Measurements from ENCODE around the gene POLE4.

POLE4 gene

DNA sequence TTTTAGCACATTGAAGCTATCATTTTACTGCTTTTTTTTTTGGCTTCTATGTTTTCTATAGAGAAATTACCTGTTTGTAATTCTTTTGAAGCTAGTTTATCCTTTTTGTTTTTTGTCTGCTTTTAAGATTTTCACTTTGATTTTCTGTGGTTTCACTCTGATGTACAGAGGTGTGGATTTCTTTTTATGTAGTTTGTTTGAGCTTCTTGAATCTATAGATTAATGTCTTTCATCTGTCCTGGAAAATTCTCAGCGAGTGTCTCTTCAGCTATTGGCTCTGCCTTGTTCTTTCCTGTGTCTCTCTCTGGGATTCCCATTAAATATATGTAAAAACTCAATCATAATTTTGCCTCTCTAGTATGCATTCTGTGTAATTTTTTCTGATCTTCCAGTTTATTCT, 8.4 kb downstream of the POLE4 start:
- DNase-seq (ENCODE audit: low read depth): no peak
- TF ChIP-seq, protein P1, sequence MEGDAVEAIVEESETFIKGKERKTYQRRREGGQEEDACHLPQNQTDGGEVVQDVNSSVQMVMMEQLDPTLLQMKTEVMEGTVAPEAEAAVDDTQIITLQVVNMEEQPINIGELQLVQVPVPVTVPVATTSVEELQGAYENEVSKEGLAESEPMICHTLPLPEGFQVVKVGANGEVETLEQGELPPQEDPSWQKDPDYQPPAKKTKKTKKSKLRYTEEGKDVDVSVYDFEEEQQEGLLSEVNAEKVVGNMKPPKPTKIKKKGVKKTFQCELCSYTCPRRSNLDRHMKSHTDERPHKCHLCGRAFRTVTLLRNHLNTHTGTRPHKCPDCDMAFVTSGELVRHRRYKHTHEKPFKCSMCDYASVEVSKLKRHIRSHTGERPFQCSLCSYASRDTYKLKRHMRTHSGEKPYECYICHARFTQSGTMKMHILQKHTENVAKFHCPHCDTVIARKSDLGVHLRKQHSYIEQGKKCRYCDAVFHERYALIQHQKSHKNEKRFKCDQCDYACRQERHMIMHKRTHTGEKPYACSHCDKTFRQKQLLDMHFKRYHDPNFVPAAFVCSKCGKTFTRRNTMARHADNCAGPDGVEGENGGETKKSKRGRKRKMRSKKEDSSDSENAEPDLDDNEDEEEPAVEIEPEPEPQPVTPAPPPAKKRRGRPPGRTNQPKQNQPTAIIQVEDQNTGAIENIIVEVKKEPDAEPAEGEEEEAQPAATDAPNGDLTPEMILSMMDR (conservative IDR thresholded peaks at IDR 0.05; ENCODE audit: low read depth, low read length): no peak
- no peak overlapping the region for H3K4me3 ChIP-seq (ENCODE audit: low read length)

DNA sequence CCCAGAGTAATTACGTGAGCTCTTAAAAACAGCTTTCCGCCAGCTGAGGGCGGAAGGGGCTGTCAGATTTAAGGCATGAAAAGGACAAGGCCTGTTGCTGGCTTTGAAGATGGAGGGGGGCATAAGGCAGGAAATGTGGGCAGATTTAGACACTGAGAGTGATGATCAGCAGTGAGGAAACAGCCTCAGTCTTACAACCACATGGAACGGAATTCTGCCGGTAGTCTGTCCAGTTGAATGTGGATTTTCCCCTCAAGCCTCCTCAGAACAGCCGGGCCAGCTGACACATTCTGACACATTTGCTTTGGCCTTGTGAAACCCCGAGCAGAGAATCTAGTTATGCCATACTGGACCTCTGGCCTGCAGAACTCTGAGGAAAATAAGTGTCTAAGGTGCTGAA, 16.6 kb downstream of the POLE4 start:
- TF ChIP-seq, protein P1 (conservative IDR thresholded peaks at IDR 0.05; ENCODE audit: low read depth, low read length): no peak
- DNase-seq (ENCODE audit: low read depth): no peak
- no peak overlapping the region for H3K4me3 ChIP-seq (ENCODE audit: low read length)

DNA sequence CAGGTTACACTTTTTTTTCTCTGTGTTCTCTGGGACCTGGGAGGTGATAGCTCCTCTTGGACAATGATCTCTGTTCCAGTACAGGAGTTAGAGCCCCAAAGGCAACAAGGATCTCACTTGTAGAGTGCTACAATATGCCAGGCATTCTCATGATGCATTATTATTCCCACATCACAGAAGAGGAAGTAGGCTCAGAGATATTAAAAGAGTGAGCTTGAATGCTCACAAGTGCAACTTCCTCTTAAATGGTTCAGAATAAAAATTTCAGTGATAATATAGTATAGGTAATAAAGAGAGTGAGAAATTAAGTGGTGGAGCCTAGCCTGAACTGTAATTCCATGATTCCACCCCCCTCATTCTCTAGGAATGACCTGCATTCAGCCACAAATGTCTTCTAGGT, 21.4 kb downstream of the POLE4 start:
- DNase-seq (ENCODE audit: low read depth): no peak
- no peak overlapping the region for H3K4me3 ChIP-seq (ENCODE audit: low read length)
- TF ChIP-seq, protein P1 (conservative IDR thresholded peaks at IDR 0.05; ENCODE audit: low read depth, low read length): no peak

DNA sequence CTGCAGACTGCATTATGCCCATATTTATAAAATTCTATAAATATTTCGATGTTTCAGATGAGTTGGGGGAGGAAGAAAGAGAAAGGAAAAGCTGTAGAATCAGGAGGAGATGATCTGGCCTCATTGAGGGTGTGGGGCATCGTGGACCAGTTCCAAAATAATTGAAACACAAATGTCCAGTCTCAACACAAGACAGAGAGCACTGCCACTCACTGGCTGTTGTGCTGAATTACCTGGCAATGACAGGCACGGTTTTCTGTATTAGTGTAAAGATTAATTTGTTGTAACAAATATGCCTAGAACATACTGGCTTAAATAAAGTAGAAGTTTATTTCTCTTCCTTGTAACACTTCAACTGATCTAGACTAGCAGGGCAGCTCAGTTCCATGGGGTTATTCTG, 24.1 kb downstream of the POLE4 start:
- H3K4me3 ChIP-seq (ENCODE audit: low read length): no peak overlapping the region
- no peak for DNase-seq (ENCODE audit: low read depth)
- TF ChIP-seq, protein P1 (conservative IDR thresholded peaks at IDR 0.05; ENCODE audit: low read depth, low read length): peak; percentile 35

DNA sequence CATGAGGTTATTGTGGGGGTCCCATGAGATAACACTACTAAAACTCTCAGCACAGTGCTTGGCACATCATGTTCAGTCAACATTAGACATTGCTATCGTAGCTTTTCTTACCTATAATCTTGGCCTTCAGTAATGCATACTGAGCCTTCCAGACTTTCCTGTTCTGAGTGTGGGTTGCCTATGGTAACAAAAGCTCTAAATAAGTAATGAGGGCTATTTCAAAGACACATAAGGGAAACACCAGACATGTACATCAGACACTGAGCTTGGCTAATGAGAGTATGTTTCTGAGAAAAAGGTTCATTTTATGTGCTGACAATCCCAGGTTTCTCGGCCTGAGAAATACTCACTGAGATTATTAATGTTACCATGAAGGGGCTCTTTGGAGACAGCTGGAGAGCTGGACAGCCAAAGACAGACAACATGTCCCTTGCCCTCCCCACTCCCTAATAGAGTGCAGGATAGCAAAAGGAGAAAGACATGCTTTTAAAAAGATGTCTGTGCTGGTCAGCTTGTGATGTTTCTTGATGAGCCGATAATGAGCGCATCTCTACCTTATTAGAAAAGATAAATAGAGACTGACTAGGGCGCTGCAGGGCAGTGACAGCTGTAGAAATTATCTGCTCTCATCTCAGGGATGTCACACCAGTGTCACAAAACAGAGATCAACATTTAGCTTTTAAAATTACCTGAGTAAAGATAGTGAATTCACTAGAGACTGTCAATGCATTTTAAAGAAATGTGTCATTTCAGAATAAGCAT, 25.4 kb downstream of the POLE4 start:
- TF ChIP-seq, protein P1 (conservative IDR thresholded peaks at IDR 0.05; ENCODE audit: low read depth, low read length): no peak
- H3K4me3 ChIP-seq (ENCODE audit: low read length): no peak overlapping the region
- DNase-seq (ENCODE audit: low read depth): no peak

DNA sequence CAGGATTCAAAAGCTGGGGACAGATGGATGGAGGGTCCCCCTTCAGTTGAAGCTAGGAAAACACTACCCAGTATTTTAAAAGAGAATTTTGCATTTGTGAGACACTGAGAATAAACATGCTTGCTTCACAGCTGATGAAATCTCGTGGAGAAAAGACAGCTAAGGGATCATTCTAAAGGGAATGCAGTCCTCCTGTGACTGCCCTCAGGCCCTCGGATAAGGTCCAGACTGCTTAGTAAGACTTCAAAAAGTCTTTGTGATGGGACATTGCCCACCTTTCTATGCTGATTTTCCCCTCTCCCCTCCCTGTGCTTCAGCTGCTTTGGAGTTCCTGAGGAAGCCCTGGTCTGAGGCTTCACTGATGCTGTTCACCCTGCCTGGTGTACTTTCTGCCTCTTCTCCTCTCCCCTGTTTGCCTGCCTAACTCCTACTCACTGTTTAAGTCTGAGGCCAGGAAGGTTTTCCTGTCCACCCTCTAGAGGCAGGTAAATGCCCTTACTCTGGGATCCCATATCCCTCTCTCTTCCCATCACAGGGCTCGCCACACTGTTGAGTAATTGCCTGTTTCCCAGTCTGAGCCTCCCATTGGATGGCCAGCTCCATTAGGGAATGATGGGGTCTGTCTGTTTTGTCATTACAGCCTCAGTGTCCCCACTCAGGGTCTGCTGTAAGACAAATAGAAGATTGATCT, 26.6 kb downstream of the POLE4 start:
- DNase-seq (ENCODE audit: low read depth): no peak
- TF ChIP-seq, protein P1 (conservative IDR thresholded peaks at IDR 0.05; ENCODE audit: low read depth, low read length): no peak

More for the DNA sequence above, 26.6 kb downstream of the POLE4 start:
- H3K4me3 ChIP-seq (ENCODE audit: low read length): no peak overlapping the region

All from retinal pigment epithelial cell (primary cell).